ENCODE data around the gene FRMD4A.

The FRMD4A gene

GRCh38 chr10:13630231-13630630, 700.5 kb downstream of the FRMD4A start:
- no peak for TF ChIP-seq POU2F2 (IDR thresholded peaks at IDR 0.05; ENCODE audit: low read depth, low read length)
- no peak for TF ChIP-seq PAX5 (IDR thresholded peaks at IDR 0.05; ENCODE audit: insufficient read depth, low read length, severe bottlenecking)
- TF ChIP-seq POLR2A (IDR thresholded peaks at IDR 0.05; ENCODE audit: low read depth, low read length), result no peak
- TF ChIP-seq POLR2AphosphoS5 (IDR thresholded peaks at IDR 0.05; ENCODE audit: low read depth, low read length), result no peak
- TF ChIP-seq TAF1 (IDR thresholded peaks at IDR 0.05; ENCODE audit: low read depth, low read length), result no peak
- DNase-seq (ENCODE audit: insufficient read length, low spot score), result no peak
- no peak for FAIRE-seq

GRCh38 chr10:13629116-13629515, 701.6 kb downstream of the FRMD4A start:
- FAIRE-seq (no peak), DNase-seq (ENCODE audit: insufficient read length, low spot score) (no peak)
- TF ChIP-seq POLR2AphosphoS5 (IDR thresholded peaks at IDR 0.05; ENCODE audit: low read depth, low read length) (no peak), POU2F2 (IDR thresholded peaks at IDR 0.05; ENCODE audit: low read depth, low read length) (no peak), PAX5 (IDR thresholded peaks at IDR 0.05; ENCODE audit: insufficient read depth, low read length, severe bottlenecking) (no peak), POLR2A (IDR thresholded peaks at IDR 0.05; ENCODE audit: low read depth, low read length) (no peak), TAF1 (IDR thresholded peaks at IDR 0.05; ENCODE audit: low read depth, low read length) (no peak), SPI1 (IDR thresholded peaks at IDR 0.05; ENCODE audit: low read depth, low read length) (no peak)

DNA sequence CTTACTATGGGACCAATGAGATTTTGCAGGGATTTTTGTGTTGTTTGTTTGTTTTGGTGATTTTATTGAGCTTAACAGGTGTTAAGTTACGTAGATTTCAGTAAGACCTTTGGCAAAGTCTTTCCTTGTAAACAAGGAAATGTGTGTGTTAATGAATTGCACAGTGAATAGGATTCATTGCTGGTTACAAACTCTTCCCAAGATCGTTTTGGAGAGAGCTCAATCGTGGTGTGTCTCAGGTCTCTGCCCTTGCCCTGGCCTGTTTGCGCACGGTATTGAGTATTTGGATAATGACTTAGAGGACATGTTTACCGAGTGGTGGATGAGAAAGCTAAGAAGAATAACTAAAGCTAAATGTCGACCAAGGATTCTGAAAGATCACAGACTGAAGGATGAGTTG, 702.1 kb downstream of the FRMD4A start:
- DNase-seq (ENCODE audit: insufficient read length, low spot score), result no peak
- no peak for FAIRE-seq
- TF ChIP-seq SPI1 (IDR thresholded peaks at IDR 0.05; ENCODE audit: low read depth, low read length) (no peak), PAX5 (IDR thresholded peaks at IDR 0.05; ENCODE audit: insufficient read depth, low read length, severe bottlenecking) (no peak), POLR2AphosphoS5 (IDR thresholded peaks at IDR 0.05; ENCODE audit: low read depth, low read length) (no peak), POU2F2 (IDR thresholded peaks at IDR 0.05; ENCODE audit: low read depth, low read length) (no peak), POLR2A (IDR thresholded peaks at IDR 0.05; ENCODE audit: low read depth, low read length) (no peak), TAF1 (IDR thresholded peaks at IDR 0.05; ENCODE audit: low read depth, low read length) (no peak)

GRCh38 chr10:13627459-13628310, 703.0 kb downstream of the FRMD4A start:
- no peak for TF ChIP-seq TAF1 (IDR thresholded peaks at IDR 0.05; ENCODE audit: low read depth, low read length)
- TF ChIP-seq POLR2A (IDR thresholded peaks at IDR 0.05; ENCODE audit: low read depth, low read length), result no peak
- no peak for TF ChIP-seq PAX5 (IDR thresholded peaks at IDR 0.05; ENCODE audit: insufficient read depth, low read length, severe bottlenecking)
- no peak for TF ChIP-seq SPI1 (IDR thresholded peaks at IDR 0.05; ENCODE audit: low read depth, low read length)
- no peak for TF ChIP-seq POLR2AphosphoS5 (IDR thresholded peaks at IDR 0.05; ENCODE audit: low read depth, low read length)
- no peak for TF ChIP-seq POU2F2 (IDR thresholded peaks at IDR 0.05; ENCODE audit: low read depth, low read length)
- no peak for FAIRE-seq

DNA sequence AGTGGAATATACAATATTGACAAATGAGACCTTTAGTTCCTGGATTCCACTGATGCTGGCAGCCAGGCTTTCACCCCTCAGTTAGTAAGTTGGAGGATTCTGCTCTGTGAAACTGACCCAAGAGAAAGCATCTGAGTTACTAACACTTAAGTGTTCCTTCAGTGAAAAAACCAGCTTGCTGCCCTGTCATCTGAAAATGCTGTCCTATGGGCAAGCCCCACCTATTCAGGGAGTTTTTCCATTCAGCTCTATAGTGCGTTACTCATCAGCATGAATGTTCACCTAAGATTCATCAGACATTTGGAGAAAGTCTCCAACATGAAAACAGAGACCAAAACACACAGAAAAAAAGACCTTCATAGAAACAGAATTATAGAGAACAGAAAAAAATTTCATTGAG, 706.1 kb downstream of the FRMD4A start:
- FAIRE-seq (no peak), DNase-seq (ENCODE audit: insufficient read length, low spot score) (no peak)
- TF ChIP-seq POU2F2 (IDR thresholded peaks at IDR 0.05; ENCODE audit: low read depth, low read length) (no peak), PAX5 (IDR thresholded peaks at IDR 0.05; ENCODE audit: insufficient read depth, low read length, severe bottlenecking) (no peak), POLR2AphosphoS5 (IDR thresholded peaks at IDR 0.05; ENCODE audit: low read depth, low read length) (no peak), POLR2A (IDR thresholded peaks at IDR 0.05; ENCODE audit: low read depth, low read length) (no peak), SPI1 (IDR thresholded peaks at IDR 0.05; ENCODE audit: low read depth, low read length) (no peak), TAF1 (IDR thresholded peaks at IDR 0.05; ENCODE audit: low read depth, low read length) (no peak)

More at GRCh38 chr10:13627459-13628310, 703.0 kb downstream of the FRMD4A start:
- no peak for DNase-seq (ENCODE audit: insufficient read length, low spot score)

GRCh38 chr10:13621931-13622330, 708.8 kb downstream of the FRMD4A start:
- DNase-seq (ENCODE audit: insufficient read length, low spot score), result no peak
- no peak for FAIRE-seq
- no peak for TF ChIP-seq POU2F2 (IDR thresholded peaks at IDR 0.05; ENCODE audit: low read depth, low read length)
- no peak for TF ChIP-seq PAX5 (IDR thresholded peaks at IDR 0.05; ENCODE audit: insufficient read depth, low read length, severe bottlenecking)
- no peak for TF ChIP-seq POLR2A (IDR thresholded peaks at IDR 0.05; ENCODE audit: low read depth, low read length)
- no peak for TF ChIP-seq POLR2AphosphoS5 (IDR thresholded peaks at IDR 0.05; ENCODE audit: low read depth, low read length)
- TF ChIP-seq SPI1 (IDR thresholded peaks at IDR 0.05; ENCODE audit: low read depth, low read length), result no peak
- TF ChIP-seq TAF1 (IDR thresholded peaks at IDR 0.05; ENCODE audit: low read depth, low read length), result no peak

DNA sequence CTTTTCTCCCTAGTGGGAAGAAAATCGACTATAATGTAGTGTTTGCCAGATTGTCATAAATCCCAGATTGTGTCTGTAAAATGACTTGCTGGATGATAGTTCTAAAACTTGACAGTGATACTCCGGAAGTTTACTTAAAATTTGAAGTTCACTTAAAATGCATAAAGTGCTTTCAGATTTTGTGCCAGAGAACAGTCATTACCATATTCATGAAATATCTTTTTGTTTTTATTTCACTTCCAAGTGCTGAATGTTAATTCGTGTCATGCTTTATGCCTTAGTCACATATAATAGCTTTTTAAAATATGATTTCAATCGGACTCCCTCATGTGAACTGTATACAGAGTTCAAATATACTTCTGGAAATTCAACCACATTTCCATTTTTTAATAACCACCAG, 713.6 kb downstream of the FRMD4A start:
- DNase-seq (ENCODE audit: insufficient read length, low spot score) (no peak), FAIRE-seq (no peak)
- TF ChIP-seq SPI1 (IDR thresholded peaks at IDR 0.05; ENCODE audit: low read depth, low read length) (no peak), TAF1 (IDR thresholded peaks at IDR 0.05; ENCODE audit: low read depth, low read length) (no peak), PAX5 (IDR thresholded peaks at IDR 0.05; ENCODE audit: insufficient read depth, low read length, severe bottlenecking) (no peak), POLR2AphosphoS5 (IDR thresholded peaks at IDR 0.05; ENCODE audit: low read depth, low read length) (no peak), POU2F2 (IDR thresholded peaks at IDR 0.05; ENCODE audit: low read depth, low read length) (no peak), POLR2A (IDR thresholded peaks at IDR 0.05; ENCODE audit: low read depth, low read length) (no peak)

GRCh38 chr10:13615650-13616300, 714.9 kb downstream of the FRMD4A start:
- no peak for FAIRE-seq

More at GRCh38 chr10:13615650-13616300, 714.9 kb downstream of the FRMD4A start:
- no peak for DNase-seq (ENCODE audit: insufficient read length, low spot score)
- TF ChIP-seq TAF1 (IDR thresholded peaks at IDR 0.05; ENCODE audit: low read depth, low read length), result no peak
- no peak for TF ChIP-seq PAX5 (IDR thresholded peaks at IDR 0.05; ENCODE audit: insufficient read depth, low read length, severe bottlenecking)
- no peak for TF ChIP-seq POLR2AphosphoS5 (IDR thresholded peaks at IDR 0.05; ENCODE audit: low read depth, low read length)
- TF ChIP-seq POLR2A (IDR thresholded peaks at IDR 0.05; ENCODE audit: low read depth, low read length), result no peak
- no peak for TF ChIP-seq POU2F2 (IDR thresholded peaks at IDR 0.05; ENCODE audit: low read depth, low read length)
- TF ChIP-seq SPI1 (IDR thresholded peaks at IDR 0.05; ENCODE audit: low read depth, low read length), result no peak
